ENCODE measurements around the gene ALAD.
"Not testable (repeated sequence)": the region's sequence is repeated elsewhere in the genome, so short reads cannot be mapped to it uniquely, and the experiment has no call there.

The ALAD gene

DNA sequence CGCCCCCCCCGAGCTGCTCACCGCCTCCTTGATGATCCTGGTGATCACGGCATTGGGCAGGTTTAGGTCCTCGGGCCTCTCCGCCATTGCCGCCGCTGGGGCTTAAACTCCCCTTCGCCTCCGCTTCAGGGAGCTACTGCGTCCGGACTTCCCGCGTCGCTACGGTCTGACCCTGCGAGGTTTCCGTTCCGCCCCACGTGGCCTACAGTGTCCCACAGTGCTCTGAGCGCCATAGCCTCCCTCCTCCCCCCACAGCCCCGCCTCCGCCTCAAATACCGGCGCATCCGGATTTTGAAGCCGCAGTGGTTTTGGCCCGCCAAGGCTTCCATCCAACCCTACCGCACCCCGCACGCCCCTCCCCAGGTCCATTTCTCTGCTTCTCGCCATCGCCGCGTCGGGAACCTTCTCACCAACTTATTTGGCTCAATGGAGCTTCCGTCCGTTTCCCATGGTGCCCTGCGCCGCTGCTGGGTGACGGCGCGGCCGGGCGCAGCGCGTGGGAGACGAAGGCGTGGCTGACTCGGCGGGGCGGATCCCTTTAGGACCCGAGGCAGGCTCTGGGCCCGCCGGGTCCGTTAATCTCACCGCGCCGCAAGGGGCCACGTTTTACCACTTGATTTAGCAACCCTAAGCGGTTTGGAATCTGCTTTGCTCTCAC lies 9.3 kb upstream of the ALAD start, which contains the start of the genes C9orf43 and POLE3:
C9orf43 (plus strand) TSS at position 541 of the 658 bp plus-strand sequence. CDS start 2,747 bp downstream, outside the sequence.
POLE3 (minus strand) TSS at position 469 of the 658 bp plus-strand sequence; CDS start at position 87, 382 bp downstream.
- Mint-ChIP-seq H3K27me3 (peaks cover 3% of the 10 kb centered on the region), H3K4me3 (peak within 1 kb of the TSS; percentile 95), H3K4me1 (peaks cover 45% of the 10 kb centered on the region), H3K36me3 (ENCODE audit: low read depth) (peaks cover 37% of the 10 kb centered on the region), H3K9me3 (no peaks in the 10 kb centered on the region), H3K27ac (peak within 1 kb of the TSS; percentile 100)
- peak; percentile 97 for ATAC-seq
- peak; percentile 96 for DNase-seq

DNA sequence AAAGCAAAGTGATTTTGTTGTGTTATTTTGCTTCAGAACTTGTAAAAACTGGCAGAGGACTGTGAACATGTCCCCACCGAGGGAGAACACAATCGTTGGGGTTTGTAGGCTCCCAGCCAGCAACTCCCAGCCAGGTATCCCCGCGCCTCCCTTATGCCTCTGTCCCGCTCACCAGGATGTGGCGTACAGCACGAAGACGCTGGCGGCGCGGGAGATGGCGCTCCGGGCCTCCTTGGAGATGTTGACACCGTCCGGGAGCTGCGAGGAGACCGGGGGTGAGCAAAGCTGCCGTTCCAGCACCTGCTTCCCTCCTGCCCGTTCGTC lies 8.8 kb upstream of the ALAD start:
- Mint-ChIP-seq H3K4me3 (peak overlapping the region; percentile 95), H3K4me1 (peaks cover 45% of the 10 kb centered on the region), H3K27ac (peak overlapping the region; percentile 100), H3K27me3 (peaks cover 3% of the 10 kb centered on the region), H3K9me3 (no peaks in the 10 kb centered on the region), H3K36me3 (ENCODE audit: low read depth) (peaks cover 37% of the 10 kb centered on the region)
- ATAC-seq (peak; percentile 1), DNase-seq (no peak)

DNA sequence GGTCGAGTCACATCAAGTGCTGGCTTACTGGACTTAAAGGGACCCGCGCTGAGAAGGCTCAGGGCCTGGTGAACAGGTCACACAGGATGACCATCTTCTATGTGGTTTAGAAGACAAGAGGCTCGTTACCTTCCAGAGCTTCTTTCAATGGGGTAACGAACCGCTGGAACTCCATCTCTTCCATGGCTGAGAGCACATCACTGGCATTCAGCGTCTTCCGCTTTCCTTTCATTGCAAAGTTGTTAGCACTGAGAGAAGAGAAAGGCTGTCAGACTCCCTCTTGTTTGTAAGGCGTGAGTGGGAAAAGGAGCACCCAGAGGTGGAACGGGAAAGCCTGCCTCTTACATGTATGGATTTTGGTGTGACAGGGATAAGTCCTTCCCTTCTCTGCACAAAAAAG lies 8.4 kb upstream of the ALAD start:
- Mint-ChIP-seq H3K27me3 (peaks cover 3% of the 10 kb centered on the region), H3K4me1 (peaks cover 45% of the 10 kb centered on the region), H3K4me3 (peak overlapping the region; percentile 95), H3K9me3 (no peaks in the 10 kb centered on the region), H3K36me3 (ENCODE audit: low read depth) (peaks cover 37% of the 10 kb centered on the region), H3K27ac (peak overlapping the region; percentile 100)
- ATAC-seq (no peak), DNase-seq (no peak)

DNA sequence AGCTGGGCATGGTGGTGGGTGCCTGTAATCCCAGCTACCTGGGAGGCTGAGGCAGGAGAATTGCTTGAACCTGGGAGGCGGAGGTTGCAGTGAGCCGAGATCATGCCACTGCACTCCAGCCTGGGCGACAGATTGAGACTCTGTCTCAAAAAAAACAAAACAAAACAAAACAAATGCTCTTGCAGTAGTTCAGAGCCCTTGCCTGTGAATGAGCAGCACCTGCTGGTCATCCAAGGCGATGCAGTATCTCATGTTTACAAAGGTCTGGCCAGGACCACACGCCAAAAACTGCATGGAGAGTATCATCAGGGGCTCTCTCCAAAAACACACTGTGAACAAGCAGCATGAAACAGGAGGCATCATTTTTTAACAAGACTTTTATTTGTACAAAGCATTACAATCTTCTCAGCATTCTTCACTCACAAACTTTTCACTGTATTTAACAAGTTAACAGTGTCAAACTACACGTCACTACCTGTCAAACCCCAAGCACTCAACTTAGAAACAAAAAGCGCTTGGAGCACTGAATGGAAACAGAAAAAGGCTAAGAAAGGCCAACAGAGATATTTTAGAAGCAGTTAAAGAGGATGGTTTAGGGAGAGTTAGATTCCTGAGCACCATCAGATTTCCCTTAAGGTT lies 5.9 kb upstream of the ALAD start:
- H3K9me3 Mint-ChIP-seq, H3K27me3 Mint-ChIP-seq, ATAC-seq: not testable (repeated sequence)
- H3K36me3 Mint-ChIP-seq (ENCODE audit: low read depth) = peaks cover 37% of the 10 kb centered on the region
- H3K27ac Mint-ChIP-seq = peak overlapping the region; percentile 100
- H3K4me1 Mint-ChIP-seq = peaks cover 42% of the 10 kb centered on the region
- DNase-seq = peak; percentile 46
- H3K4me3 Mint-ChIP-seq = peak overlapping the region; percentile 22

DNA sequence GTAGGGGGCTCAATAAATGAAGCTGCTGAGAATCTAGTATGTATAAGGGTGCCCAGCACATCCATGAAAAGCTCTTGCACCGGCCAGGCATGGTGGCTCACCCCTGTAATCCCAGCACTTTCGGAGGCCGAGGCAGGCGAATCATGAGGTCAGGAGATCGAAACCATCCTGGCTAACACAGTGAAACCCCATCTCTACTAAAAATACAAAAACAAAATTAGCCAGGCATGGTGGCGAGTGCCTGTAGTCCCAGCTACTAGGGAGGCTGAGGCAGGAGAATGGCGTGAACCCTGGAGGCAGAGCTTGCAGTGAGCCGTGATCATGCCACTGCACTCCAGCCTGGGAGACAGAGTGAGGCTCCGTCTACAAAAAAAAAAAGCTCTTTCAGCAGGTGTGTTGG lies 5.3 kb upstream of the ALAD start:
- not testable (repeated sequence) for H3K9me3 Mint-ChIP-seq, DNase-seq, H3K4me3 Mint-ChIP-seq, H3K27me3 Mint-ChIP-seq, ATAC-seq, H3K27ac Mint-ChIP-seq
- H3K36me3 Mint-ChIP-seq (ENCODE audit: low read depth) = peaks cover 37% of the 10 kb centered on the region
- H3K4me1 Mint-ChIP-seq = peaks cover 44% of the 10 kb centered on the region

DNA sequence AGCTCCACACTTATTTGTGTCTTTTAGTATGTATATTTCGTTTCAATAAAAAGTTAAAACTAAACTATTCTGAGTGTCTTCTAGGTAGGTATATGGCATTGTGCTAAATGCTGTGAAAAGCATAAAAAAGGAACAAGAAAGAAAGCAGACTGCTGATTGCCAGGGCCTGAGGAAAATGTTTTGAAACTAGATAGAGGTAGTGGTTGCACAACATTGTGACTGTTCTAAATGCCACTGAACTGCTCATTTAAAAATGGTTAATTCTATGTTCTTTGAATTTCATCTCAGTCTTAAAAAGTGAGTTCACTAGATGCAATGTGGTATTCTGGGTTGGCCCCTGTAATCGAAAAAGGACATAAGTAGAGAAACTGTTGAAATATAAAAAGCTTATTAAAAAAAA lies 2.6 kb upstream of the ALAD start:
- H3K4me3 Mint-ChIP-seq = no peak overlapping the region
- DNase-seq = no peak
- H3K4me1 Mint-ChIP-seq = peaks cover 40% of the 10 kb centered on the region

DNA sequence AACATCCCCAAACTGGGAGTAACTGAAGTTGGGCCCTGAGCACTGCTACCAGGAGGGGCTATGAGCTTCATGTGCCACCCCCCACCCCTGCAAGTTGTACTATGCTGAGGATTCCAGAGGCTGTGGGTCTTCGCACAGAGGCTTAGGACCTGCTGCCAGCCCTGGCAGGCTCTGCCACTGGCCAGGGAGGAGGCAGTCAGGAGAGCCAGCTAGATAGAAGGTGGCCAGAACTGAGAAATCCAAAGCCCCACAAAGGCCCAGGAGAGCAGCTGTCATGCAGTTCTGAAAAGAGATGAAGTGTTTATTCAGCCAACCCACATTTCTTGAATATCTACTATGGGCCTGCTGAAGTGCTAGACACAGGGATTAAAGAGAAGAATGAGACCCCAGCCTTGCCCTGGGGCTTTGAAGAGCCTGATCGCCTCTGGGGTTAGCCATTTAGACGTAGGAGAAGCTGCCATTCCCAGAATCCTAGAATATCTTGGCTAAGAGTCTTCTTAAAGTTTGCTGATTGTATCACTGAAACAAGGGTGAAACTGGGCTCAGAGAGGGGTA lies 1.4 kb downstream of the ALAD start:
- Mint-ChIP-seq H3K9me3 (no peaks in the 10 kb centered on the region), H3K36me3 (ENCODE audit: low read depth) (no peaks in the 10 kb centered on the region), H3K27ac (peak overlapping the region; percentile 31), H3K4me1 (peaks cover 21% of the 10 kb centered on the region), H3K4me3 (peak overlapping the region; percentile 89), H3K27me3 (no peaks in the 10 kb centered on the region)
- ATAC-seq (no peak), DNase-seq (no peak)

More for the DNA sequence above, 2.6 kb upstream of the ALAD start:
- Mint-ChIP-seq H3K9me3 (no peaks in the 10 kb centered on the region), H3K27ac (no peak overlapping the region), H3K27me3 (no peaks in the 10 kb centered on the region), H3K36me3 (ENCODE audit: low read depth) (peaks cover 17% of the 10 kb centered on the region)
- no peak for ATAC-seq

DNA sequence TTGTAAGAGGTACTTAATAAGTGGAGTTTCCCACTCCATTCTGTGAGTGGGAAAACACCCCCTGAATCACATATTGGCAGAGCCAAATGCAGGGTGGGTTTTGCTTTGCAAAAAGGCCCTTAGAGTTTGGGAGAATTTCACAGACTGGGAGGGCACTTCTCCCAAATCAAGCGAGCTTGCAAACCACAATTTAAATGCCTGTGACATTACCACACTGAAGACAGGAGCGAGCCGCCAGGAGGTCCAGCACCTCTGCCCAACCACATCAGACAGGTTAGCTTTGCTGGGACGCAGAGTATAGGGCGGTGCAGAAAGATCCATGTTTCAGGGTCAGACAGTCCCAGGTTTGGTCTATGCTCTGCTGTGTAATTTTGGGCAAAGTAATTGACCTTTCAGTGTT lies 2.3 kb downstream of the ALAD start:
- Mint-ChIP-seq H3K4me1 (peaks cover 21% of the 10 kb centered on the region), H3K4me3 (no peak overlapping the region), H3K9me3 (no peaks in the 10 kb centered on the region), H3K27me3 (no peaks in the 10 kb centered on the region), H3K27ac (no peak overlapping the region), H3K36me3 (ENCODE audit: low read depth) (no peaks in the 10 kb centered on the region)
- DNase-seq (no peak), ATAC-seq (no peak)

DNA sequence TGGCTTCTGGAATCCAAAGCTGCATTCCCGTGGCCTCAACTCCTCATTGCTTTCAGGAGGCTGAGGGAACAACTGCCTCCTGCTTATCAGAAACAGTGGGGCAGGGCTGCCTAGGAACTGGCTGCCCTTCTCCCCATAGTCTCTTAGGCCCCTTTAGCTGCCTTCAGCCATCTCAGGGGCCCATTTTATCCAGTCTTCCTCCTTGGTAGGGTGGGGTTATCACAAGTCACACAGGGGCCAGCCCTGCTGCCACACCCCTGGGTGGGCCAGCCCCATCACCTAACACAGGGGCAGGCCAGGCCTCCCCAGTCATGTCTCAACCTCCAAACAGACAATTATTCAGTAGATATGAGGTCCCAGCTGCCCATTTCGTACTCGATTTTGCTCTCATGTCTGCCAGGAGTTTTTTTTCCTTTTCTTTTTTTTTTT lies 3.9 kb downstream of the ALAD start:
- peaks cover 3% of the 10 kb centered on the region for H3K36me3 Mint-ChIP-seq (ENCODE audit: low read depth)
- H3K9me3 Mint-ChIP-seq = no peaks in the 10 kb centered on the region
- peaks cover 21% of the 10 kb centered on the region for H3K4me1 Mint-ChIP-seq
- no peak for DNase-seq
- no peak overlapping the region for H3K27ac Mint-ChIP-seq
- H3K4me3 Mint-ChIP-seq = no peak overlapping the region
- no peak for ATAC-seq
- H3K27me3 Mint-ChIP-seq = no peaks in the 10 kb centered on the region

DNA sequence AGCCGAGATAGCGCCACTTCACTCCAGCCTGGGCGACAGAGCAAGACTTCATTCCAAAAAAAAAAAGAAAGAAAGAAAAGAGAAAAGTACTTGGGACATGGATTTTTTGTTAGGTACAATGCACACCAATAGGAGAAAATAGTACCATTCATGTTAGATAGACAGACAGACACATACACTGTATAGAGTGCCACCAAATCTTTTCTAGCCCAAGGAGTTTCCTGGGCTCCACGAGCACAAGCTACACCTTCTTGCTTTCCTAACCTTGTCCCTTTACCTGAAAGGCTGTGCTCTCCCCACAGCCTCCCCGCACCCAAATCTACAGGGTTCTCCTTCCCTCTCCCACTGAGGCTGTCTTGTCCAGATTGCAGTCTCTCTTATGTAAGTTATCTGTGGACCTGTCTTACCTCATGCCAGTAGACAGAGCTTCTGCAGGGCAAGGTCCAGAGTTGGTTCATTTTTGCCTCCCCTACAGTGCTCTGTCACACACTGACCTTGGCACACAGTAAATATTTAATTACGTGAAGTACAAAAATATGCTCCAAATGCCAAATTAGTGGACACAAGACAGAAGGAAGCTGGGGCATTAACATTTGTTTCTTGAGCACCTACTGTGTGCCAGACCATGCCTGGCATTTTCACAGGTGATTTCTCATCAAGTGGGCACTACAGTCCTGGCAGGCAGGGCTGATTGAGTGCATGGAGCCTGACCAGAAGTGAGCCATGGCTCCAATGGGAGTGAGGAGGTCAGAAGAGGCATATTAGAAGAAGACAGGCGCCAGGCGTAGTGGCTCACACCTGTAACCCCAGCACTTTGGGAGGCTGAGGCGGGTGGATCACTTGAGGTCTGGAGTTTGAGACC lies 5.9 kb downstream of the ALAD start:
- ATAC-seq (no peak), DNase-seq (no peak)
- Mint-ChIP-seq H3K27me3 (no peaks in the 10 kb centered on the region), H3K9me3 (no peaks in the 10 kb centered on the region), H3K36me3 (ENCODE audit: low read depth) (peaks cover 3% of the 10 kb centered on the region), H3K4me3 (no peak overlapping the region), H3K4me1 (peaks cover 13% of the 10 kb centered on the region), H3K27ac (no peak overlapping the region)

DNA sequence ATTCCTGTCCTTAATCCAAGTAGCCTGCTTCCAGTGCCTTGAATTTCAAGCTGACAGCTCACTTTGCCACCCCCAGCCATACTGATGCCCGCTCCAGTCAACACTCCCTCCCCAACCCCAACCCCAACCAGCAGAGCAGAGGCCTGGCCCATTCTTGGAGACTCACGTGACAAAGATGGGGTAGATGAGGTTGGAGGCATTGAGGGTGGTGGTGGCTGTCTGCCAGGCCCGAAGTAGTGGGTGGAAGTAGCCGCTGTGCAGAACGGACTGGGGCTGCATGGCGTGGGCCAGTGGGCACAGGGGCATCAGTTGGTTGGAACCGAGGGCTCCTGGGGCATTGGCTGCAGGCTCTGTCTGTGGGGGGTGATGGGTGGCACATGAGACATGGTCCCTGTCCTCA lies 7.8 kb downstream of the ALAD start:
- ATAC-seq (no peak), DNase-seq (no peak)
- Mint-ChIP-seq H3K27ac (no peak overlapping the region), H3K4me1 (no peaks in the 10 kb centered on the region), H3K36me3 (ENCODE audit: low read depth) (peaks cover 3% of the 10 kb centered on the region), H3K4me3 (no peak overlapping the region), H3K9me3 (no peaks in the 10 kb centered on the region), H3K27me3 (no peaks in the 10 kb centered on the region)

DNA sequence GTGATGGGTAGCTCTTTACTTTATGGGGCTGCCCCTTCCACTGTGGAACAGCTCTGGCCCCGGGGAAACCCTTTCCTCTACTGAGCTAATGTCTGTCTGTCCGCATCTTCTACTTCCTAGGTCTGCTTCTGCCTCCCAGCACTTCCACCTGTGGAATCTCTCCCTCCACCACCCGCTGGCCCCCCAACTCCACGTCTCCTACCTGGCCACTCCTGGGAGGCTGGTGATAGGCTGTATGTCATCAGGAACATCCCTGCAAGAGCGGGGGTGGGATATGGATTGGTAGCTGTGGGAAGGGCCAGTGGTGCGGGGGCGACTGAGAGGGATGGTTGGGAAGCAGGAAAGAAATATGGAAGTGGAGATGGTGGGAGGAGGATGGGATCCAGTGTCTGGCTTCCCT lies 9.2 kb downstream of the ALAD start:
- Mint-ChIP-seq H3K4me3 (no peak overlapping the region), H3K4me1 (no peaks in the 10 kb centered on the region), H3K36me3 (ENCODE audit: low read depth) (peaks cover 5% of the 10 kb centered on the region), H3K27ac (no peak overlapping the region), H3K27me3 (no peaks in the 10 kb centered on the region), H3K9me3 (no peaks in the 10 kb centered on the region)
- DNase-seq (no peak), ATAC-seq (no peak)

DNA sequence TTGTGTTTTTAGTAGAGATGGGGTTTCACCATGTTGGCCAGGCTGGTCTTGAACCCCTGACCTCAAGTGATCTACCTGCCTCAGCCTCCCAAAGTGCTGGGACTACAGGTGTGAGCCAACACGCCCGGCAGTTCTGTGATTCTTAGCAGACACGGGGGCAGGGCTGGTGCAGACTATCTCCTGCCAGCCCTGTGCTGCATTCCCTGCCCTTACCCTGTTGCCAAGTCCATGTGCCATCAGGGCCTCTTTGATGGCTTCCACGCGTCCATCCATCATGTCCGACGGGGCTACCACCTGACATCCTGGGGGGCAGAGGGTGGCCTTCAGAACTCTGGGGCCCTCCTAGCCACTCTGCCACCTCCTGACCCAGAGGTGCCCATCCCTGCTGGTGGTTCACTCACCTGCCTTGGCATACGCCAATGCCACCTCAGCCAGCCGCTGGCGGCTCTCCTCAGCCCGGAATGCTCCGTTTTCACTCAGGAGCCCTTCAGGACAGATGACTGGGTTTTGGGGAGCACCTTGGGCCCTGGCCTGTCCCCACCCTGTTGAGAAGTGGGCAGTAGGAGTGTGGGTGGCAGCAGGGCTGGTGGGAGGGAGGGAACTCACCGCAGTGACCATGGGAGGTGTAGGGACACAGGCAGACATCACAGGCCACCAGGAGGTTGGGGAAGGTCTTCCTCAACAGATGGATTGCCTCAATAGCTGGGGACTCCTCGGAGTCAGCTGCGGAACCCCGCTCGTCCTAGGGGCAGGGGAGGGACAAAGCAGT lies 10.7 kb downstream of the ALAD start:
- Mint-ChIP-seq H3K27ac (no peak overlapping the region), H3K27me3 (no peaks in the 10 kb centered on the region), H3K4me1 (no peaks in the 10 kb centered on the region), H3K36me3 (ENCODE audit: low read depth) (peaks cover 9% of the 10 kb centered on the region), H3K4me3 (no peak overlapping the region), H3K9me3 (no peaks in the 10 kb centered on the region)
- DNase-seq = no peak
- no peak for ATAC-seq

DNA sequence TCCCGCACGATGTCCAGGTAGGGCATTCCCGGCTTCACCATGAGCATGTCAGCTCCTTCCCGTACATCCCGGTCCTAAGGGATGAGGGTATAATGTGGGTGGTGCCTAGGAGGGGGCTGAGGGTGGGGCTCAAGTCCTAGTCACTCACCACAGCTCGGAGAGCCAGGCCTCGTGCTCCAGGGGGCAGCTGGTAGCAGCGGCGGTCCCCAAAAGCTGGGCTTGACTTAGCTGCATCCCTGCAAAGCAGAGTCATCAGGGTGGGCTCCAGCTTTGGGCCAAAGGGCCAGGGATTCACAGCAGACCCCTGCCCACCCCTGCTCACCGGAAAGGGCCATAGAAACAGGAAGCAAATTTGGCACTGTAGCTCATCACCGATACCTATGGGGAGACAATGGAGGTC lies 11.6 kb downstream of the ALAD start:
- ATAC-seq = no peak
- Mint-ChIP-seq H3K27me3 (no peaks in the 10 kb centered on the region), H3K4me3 (no peak overlapping the region), H3K4me1 (no peaks in the 10 kb centered on the region), H3K36me3 (ENCODE audit: low read depth) (peaks cover 9% of the 10 kb centered on the region), H3K27ac (no peak overlapping the region), H3K9me3 (no peaks in the 10 kb centered on the region)
- no peak for DNase-seq

All from activated naive CD8-positive, alpha-beta T cell treated with anti-CD3 and anti-CD28 coated beads, Interleukin-2, amount 50 U/mL, for 24 hours (primary cell).